IMR-90 (cell line): ENCODE data around the gene ADGRB3. TPM values are rescaled to one million over a fixed set of nuclear protein-coding genes. Genes with fewer than 3 reads are reported as not detected.

Experiments
- ATAC-seq: fragments of 200-7000 bp; cut with Tn5 transposase; 2 replicates; pipeline ENCODE4 v1.9.1; 2020; ENCODE audit warnings: low read depth, mild to moderate bottlenecking, moderate library complexity
- BruUV-seq: library from RNA; stranded (reverse); fragments of 400-500 nt; replicated peaks from 2 replicates; lab custom pipeline; 2021; lab: Mats Ljungman, UMichigan
- CTCF ChIA-PET: fragments of 300-600 bp; formaldehyde crosslinking; extraction: SDS; loops from one replicate; lab custom pipeline; 2021; ENCODE audit warnings: antibody characterized with exemption; lab: Yijun Ruan, JAX
- POLR2A ChIA-PET: fragments of 300-600 bp; sonication (Branson Sonifier 250); formaldehyde crosslinking; loops from one replicate; lab custom pipeline; 2022; ENCODE audit warnings: antibody characterized with exemption; ENCODE audit not compliant: unreplicated experiment; lab: Charles Lee
- DNase-seq: peaks from one replicate; pipeline ENCODE4 v3.0.0; 2013
- H2AFZ ChIP-seq: replicated peaks from 2 replicates; pipeline ENCODE3; 2013; ENCODE audit warnings: low read length, mild to moderate bottlenecking; ENCODE audit not compliant: poor library complexity
- H2AK5ac ChIP-seq: 2 replicates; pipeline ENCODE4 v1.6.1; 2013; ENCODE audit warnings: low read depth, low read length, inconsistent platforms
- H2AK9ac ChIP-seq: replicated peaks from 2 replicates; pipeline ENCODE3; 2013; ENCODE audit warnings: mild to moderate bottlenecking, low read depth, low read length, moderate library complexity; ENCODE audit not compliant: poor library complexity
- H2BK120ac ChIP-seq: 2 replicates; pipeline ENCODE4 v1.6.1; 2013; ENCODE audit warnings: low read depth, low read length, inconsistent platforms
- H2BK15ac ChIP-seq: 3 replicates; pipeline ENCODE4 v1.6.1; 2013; ENCODE audit warnings: low read depth, low read length, inconsistent platforms
- H2BK20ac ChIP-seq: 2 replicates; pipeline ENCODE4 v1.6.1; 2013; ENCODE audit warnings: low read depth, mild to moderate bottlenecking, inconsistent platforms, low read length, moderate library complexity
- H2BK5ac ChIP-seq: 2 replicates; pipeline ENCODE4 v1.6.1; 2013; ENCODE audit warnings: mild to moderate bottlenecking, low read depth, low read length, inconsistent platforms; ENCODE audit not compliant: poor library complexity, severe bottlenecking
- H3K14ac ChIP-seq: replicated peaks from 2 replicates; pipeline ENCODE4 v1.6.1; 2013; ENCODE audit warnings: low read depth, low read length, inconsistent platforms
- H3K18ac ChIP-seq: 2 replicates; pipeline ENCODE4 v1.6.1; 2013; ENCODE audit warnings: low read depth, low read length, control low read depth
- H3K23ac ChIP-seq: 2 replicates; pipeline ENCODE4 v1.6.1; 2013; ENCODE audit warnings: low read depth, low read length, inconsistent platforms
- H3K27ac ChIP-seq: 2 replicates; pipeline ENCODE4 v1.5.1; 2013; ENCODE audit warnings: mild to moderate bottlenecking, control low read depth, low read length; ENCODE audit not compliant: insufficient read depth
- H3K27me3 ChIP-seq: 2 replicates; pipeline ENCODE4 v1.6.1; 2013; ENCODE audit warnings: low read length; ENCODE audit not compliant: control insufficient read depth, insufficient read depth
- H3K36me3 ChIP-seq: 2 replicates; pipeline ENCODE4 v1.6.1; 2013; ENCODE audit warnings: low read length, mixed read lengths; ENCODE audit not compliant: control insufficient read depth, insufficient read depth
- H3K4ac ChIP-seq: 2 replicates; pipeline ENCODE4 v1.6.1; 2013; ENCODE audit warnings: low read depth, low read length, inconsistent platforms
- H3K4me1 ChIP-seq: 2 replicates; pipeline ENCODE4 v1.6.1; 2013; ENCODE audit warnings: low read length, mixed read lengths; ENCODE audit not compliant: control insufficient read depth, insufficient read depth
- H3K4me2 ChIP-seq: 2 replicates; pipeline ENCODE4 v1.6.1; 2013; ENCODE audit warnings: low read depth, mild to moderate bottlenecking, control low read depth, low read length, moderate library complexity
- H3K4me3 ChIP-seq: 2 replicates; pipeline ENCODE4 v1.5.1; 2013; ENCODE audit warnings: low read depth, mild to moderate bottlenecking, control low read depth, low read length, moderate library complexity; ENCODE audit not compliant: insufficient read depth
- H3K56ac ChIP-seq: 2 replicates; pipeline ENCODE4 v1.6.1; 2013; ENCODE audit warnings: low read length, inconsistent platforms; ENCODE audit not compliant: insufficient read depth; ENCODE audit errors: extremely low read depth
- H3K79me1 ChIP-seq, 2 experiments: 2 replicates each; pipeline ENCODE4 v1.6.1; 2013; ENCODE audit warnings: low read length in 2 of 2, inconsistent platforms in 1 of 2, low read depth in 1 of 2
- H3K9ac ChIP-seq: 2 replicates; pipeline ENCODE4 v1.6.1; 2013; ENCODE audit warnings: low read depth, low read length, control low read depth
- H3K9me1 ChIP-seq: 2 replicates; pipeline ENCODE4 v1.6.1; 2013; ENCODE audit warnings: low read length, inconsistent platforms; ENCODE audit not compliant: insufficient read depth
- H3K9me3 ChIP-seq: 2 replicates; pipeline ENCODE4 v1.6.1; 2013; ENCODE audit warnings: low read length; ENCODE audit not compliant: control insufficient read depth, insufficient read depth
- H4K20me1 ChIP-seq: 2 replicates; pipeline ENCODE4 v1.6.1; 2013; ENCODE audit warnings: low read length, inconsistent platforms; ENCODE audit not compliant: insufficient read depth
- H4K5ac ChIP-seq: 2 replicates; pipeline ENCODE4 v1.6.1; 2013; ENCODE audit warnings: mild to moderate bottlenecking, low read depth, low read length, control low read depth
- H4K8ac ChIP-seq, 2 experiments: 2 replicates each; pipeline ENCODE4 v1.6.1; 2013; ENCODE audit warnings: low read depth in 2 of 2, low read length in 2 of 2, control low read depth in 1 of 2, inconsistent platforms in 1 of 2
- H4K91ac ChIP-seq: 2 replicates; pipeline ENCODE4 v1.6.1; 2013; ENCODE audit warnings: low read depth, low read length, inconsistent platforms; ENCODE audit not compliant: insufficient read depth
- BHLHE40 ChIP-seq: fragments of 150-350 bp; IDR thresholded peaks from 2 replicates; pipeline ENCODE4 v1.6.1; 2016; ENCODE audit warnings: mild to moderate bottlenecking, low read depth, low read length
- CEBPB ChIP-seq: IDR thresholded peaks from 2 replicates; pipeline ENCODE4 v1.6.1; 2012; ENCODE audit warnings: low read depth, low read length, improper control_type of control experiment
- CHD1 ChIP-seq: IDR thresholded peaks from 2 replicates; pipeline ENCODE4 v1.6.1; 2012; ENCODE audit warnings: low read depth, low read length, improper control_type of control experiment
- FOS ChIP-seq: fragments of 150-350 bp; IDR thresholded peaks from 2 replicates; pipeline ENCODE4 v1.6.1; 2016; ENCODE audit warnings: low read depth, low read length
- MAFK ChIP-seq: IDR thresholded peaks from 2 replicates; pipeline ENCODE4 v1.6.1; 2012; ENCODE audit warnings: low read depth, low read length, improper control_type of control experiment
- MAZ ChIP-seq: IDR thresholded peaks from 2 replicates; pipeline ENCODE4 v1.6.1; 2012; ENCODE audit warnings: low read depth, mild to moderate bottlenecking, low read length, improper control_type of control experiment, moderate library complexity, borderline replicate concordance
- MXI1 ChIP-seq: IDR thresholded peaks from 2 replicates; pipeline ENCODE4 v1.6.1; 2012; ENCODE audit warnings: low read depth, mild to moderate bottlenecking, low read length, moderate library complexity, borderline replicate concordance
- NFE2L2 ChIP-seq: fragments of 150-350 bp; IDR thresholded peaks from 2 replicates; pipeline ENCODE4 v1.6.1; 2016; ENCODE audit warnings: low read depth, mild to moderate bottlenecking, low read length
- POLR2A ChIP-seq: IDR thresholded peaks from 2 replicates; pipeline ENCODE4 v1.6.1; 2012; ENCODE audit warnings: mild to moderate bottlenecking, low read depth, low read length
- RAD21 ChIP-seq: IDR thresholded peaks from 2 replicates; pipeline ENCODE4 v1.6.1; 2012; ENCODE audit warnings: low read length, improper control_type of control experiment
- RCOR1 ChIP-seq: IDR thresholded peaks from 2 replicates; pipeline ENCODE4 v1.6.1; 2012; ENCODE audit warnings: mild to moderate bottlenecking, low read length, improper control_type of control experiment; ENCODE audit not compliant: insufficient replicate concordance
- RFX5 ChIP-seq: IDR thresholded peaks from 2 replicates; pipeline ENCODE4 v1.8.0; 2012; ENCODE audit warnings: low read depth, mild to moderate bottlenecking, low read length, moderate library complexity
- SMC3 ChIP-seq: fragments of 150-350 bp; IDR thresholded peaks from 2 replicates; pipeline ENCODE4 v1.6.1; 2016; ENCODE audit warnings: low read depth, mild to moderate bottlenecking, antibody characterized with exemption, low read length, moderate library complexity
- USF2 ChIP-seq: fragments of 150-350 bp; IDR thresholded peaks from 2 replicates; pipeline ENCODE4 v1.6.1; 2017; ENCODE audit warnings: mild to moderate bottlenecking, antibody characterized with exemption, low read length, low read depth
- WGBS, 2 experiments: methylation state at CpG; one replicate each; pipeline versions ENCODE4 v1.1.5 to v1.1.7; 2013; ENCODE audit warnings: missing lambda C conversion rate in 2 of 2; ENCODE audit not compliant: insufficient read length in 1 of 2; ENCODE audit errors: extremely low coverage in 2 of 2; 5-methylcytosine and 5-hydroxymethylcytosine counted together
- dilution Hi-C: fragments of 300-500 bp; cut with HindIII; formaldehyde crosslinking; loops from one replicate; pipeline ENCODE4 v1.14.3; 2018; ENCODE audit warnings: low sequenced_read_pairs; ENCODE audit not compliant: unreplicated experiment
- in situ Hi-C: fragments of 300-500 bp; cut with MboI; formaldehyde crosslinking; loops from 3 replicates; pipeline ENCODE4 v1.14.3; 2019; ENCODE audit warnings: low sequenced_read_pairs, inconsistent platforms, mixed read lengths
- intact Hi-C: fragments of 100-400 bp; cut with micrococcal nuclease; formaldehyde crosslinking; loops from 2 replicates; pipeline ENCODE4 v1.10.0; 2022
- polyA plus RNA-seq, 3 experiments: library from polyadenylated mRNA; depleted of rRNA; stranded (reverse); fragments of >200 nt; gene quantifications; 2 replicates each; pipeline ENCODE4 v1.2.3, GENCODE V29; 2012; ENCODE audit warnings: low replicate concordance in 1 of 3
- total RNA-seq: library from RNA; depleted of rRNA; stranded (reverse); fragments of >200 nt; gene quantifications from 2 replicates; pipeline ENCODE4 v1.2.3, GENCODE V29; 2012
- TF ChIP-seq, protein P1 (sequence below): conservative IDR thresholded peaks from 2 replicates; pipeline ENCODE4 v1.5.1; 2012; ENCODE audit warnings: mild to moderate bottlenecking, low read depth, low read length, improper control_type of control experiment
- TF ChIP-seq, protein P2 (sequence below): fragments of 150-350 bp; IDR thresholded peaks from 2 replicates; pipeline ENCODE4 v1.6.1; 2016; ENCODE audit warnings: low read depth, mild to moderate bottlenecking, low read length, moderate library complexity, borderline replicate concordance

ADGRB3 gene
- total and polyA plus RNA-seq, 2 of the 4 experiments (the other 2 are of a cell fraction) = not detected

- no peaks in the 10 kb centered on the region for H3K36me3 ChIP-seq
- no peaks in the 10 kb centered on the region; the same call in 1 of the 2 replicates for H3K9me3 ChIP-seq
- TF ChIP-seq USF2 (no peak), MAZ (no peak), MXI1 (no peak), SMC3 (no peak), POLR2A (no peak), RCOR1 (no peak), CEBPB (no peak), FOS (no peak), BHLHE40 (no peak), MAFK (no peak), NFE2L2 (no peak), RAD21 (no peak), CHD1 (no peak), RFX5 (no peak)
- TF ChIP-seq, protein P1, sequence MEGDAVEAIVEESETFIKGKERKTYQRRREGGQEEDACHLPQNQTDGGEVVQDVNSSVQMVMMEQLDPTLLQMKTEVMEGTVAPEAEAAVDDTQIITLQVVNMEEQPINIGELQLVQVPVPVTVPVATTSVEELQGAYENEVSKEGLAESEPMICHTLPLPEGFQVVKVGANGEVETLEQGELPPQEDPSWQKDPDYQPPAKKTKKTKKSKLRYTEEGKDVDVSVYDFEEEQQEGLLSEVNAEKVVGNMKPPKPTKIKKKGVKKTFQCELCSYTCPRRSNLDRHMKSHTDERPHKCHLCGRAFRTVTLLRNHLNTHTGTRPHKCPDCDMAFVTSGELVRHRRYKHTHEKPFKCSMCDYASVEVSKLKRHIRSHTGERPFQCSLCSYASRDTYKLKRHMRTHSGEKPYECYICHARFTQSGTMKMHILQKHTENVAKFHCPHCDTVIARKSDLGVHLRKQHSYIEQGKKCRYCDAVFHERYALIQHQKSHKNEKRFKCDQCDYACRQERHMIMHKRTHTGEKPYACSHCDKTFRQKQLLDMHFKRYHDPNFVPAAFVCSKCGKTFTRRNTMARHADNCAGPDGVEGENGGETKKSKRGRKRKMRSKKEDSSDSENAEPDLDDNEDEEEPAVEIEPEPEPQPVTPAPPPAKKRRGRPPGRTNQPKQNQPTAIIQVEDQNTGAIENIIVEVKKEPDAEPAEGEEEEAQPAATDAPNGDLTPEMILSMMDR = no peak
- TF ChIP-seq, protein P2, sequence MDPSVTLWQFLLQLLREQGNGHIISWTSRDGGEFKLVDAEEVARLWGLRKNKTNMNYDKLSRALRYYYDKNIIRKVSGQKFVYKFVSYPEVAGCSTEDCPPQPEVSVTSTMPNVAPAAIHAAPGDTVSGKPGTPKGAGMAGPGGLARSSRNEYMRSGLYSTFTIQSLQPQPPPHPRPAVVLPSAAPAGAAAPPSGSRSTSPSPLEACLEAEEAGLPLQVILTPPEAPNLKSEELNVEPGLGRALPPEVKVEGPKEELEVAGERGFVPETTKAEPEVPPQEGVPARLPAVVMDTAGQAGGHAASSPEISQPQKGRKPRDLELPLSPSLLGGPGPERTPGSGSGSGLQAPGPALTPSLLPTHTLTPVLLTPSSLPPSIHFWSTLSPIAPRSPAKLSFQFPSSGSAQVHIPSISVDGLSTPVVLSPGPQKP = no peak
- H4K5ac ChIP-seq = no peak overlapping the region
- no peak overlapping the region for H3K14ac ChIP-seq
- H3K4ac ChIP-seq = no peak overlapping the region
- no peak overlapping the region for H3K9ac ChIP-seq
- no peak overlapping the region for H4K91ac ChIP-seq
- H2BK120ac ChIP-seq = no peak overlapping the region
- no peak overlapping the region for H2AFZ ChIP-seq
- BruUV-seq = no TSS peak
- no peak overlapping the region for H2BK5ac ChIP-seq
- no peak overlapping the region for H4K8ac ChIP-seq
- H3K18ac ChIP-seq = no peak overlapping the region
- H3K56ac ChIP-seq = no peak overlapping the region
- H3K4me3 ChIP-seq = no peak overlapping the region
- intact Hi-C loops = no loop called here
- no peak for DNase-seq
- in situ Hi-C loops = no loop called here
- no peak overlapping the region for H2AK9ac ChIP-seq
- ChIA-PET POLR2A (no interaction called here), CTCF (interaction anchor here (0.6 kb wide), 1 partner anchor 539 kb away, joined by 3 read pairs; no protein-coding TSS in a partner anchor)
- no CpG with 5 or more reads among the region's 3 CpGs for WGBS, 2 experiments
- H3K4me2 ChIP-seq = no peak overlapping the region
- H3K9me1 ChIP-seq = no peaks in the 10 kb centered on the region
- no peaks in the 10 kb centered on the region for H3K27me3 ChIP-seq
- H3K4me1 ChIP-seq = no peaks in the 10 kb centered on the region
- dilution Hi-C loops = no loop called here
- H3K27ac ChIP-seq = no peak overlapping the region
- no peaks in the 10 kb centered on the region for H3K79me1 ChIP-seq
- no peak for ATAC-seq
- H2BK20ac ChIP-seq = no peak overlapping the region
- H2AK5ac ChIP-seq = no peak overlapping the region
- no peak overlapping the region for H2BK15ac ChIP-seq
- no peaks in the 10 kb centered on the region for H4K20me1 ChIP-seq
- H3K23ac ChIP-seq = no peak overlapping the region
Observed at GRCh38 chr6:68691120-68691519, 56.0 kb downstream of the ADGRB3 start.
